ENCODE data around the gene KIAA1210.
"Not testable (repeated sequence)": the region's sequence is repeated elsewhere in the genome, so short reads cannot be mapped to it uniquely, and the experiment has no call there.

The KIAA1210 gene

DNA sequence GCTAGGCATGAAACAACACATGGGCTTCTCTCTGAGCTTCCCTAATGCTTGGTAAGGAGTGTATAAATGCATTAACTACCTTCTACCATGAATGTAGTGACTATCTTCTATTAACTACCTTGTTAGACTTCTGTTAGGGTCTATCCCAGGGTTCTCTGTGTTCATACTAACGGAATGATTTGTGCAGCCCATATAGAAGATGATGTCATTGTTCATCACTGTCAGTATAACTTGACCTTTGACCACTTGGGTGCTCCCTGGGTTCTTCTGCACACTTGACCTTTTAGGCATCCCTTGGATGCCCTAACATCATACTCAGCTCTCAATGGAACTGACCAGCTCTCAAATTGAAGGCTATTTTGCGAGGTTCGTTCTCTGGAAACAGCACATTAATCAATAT lies 85.6 kb downstream of the KIAA1210 start:
- TF ChIP-seq, protein P1, sequence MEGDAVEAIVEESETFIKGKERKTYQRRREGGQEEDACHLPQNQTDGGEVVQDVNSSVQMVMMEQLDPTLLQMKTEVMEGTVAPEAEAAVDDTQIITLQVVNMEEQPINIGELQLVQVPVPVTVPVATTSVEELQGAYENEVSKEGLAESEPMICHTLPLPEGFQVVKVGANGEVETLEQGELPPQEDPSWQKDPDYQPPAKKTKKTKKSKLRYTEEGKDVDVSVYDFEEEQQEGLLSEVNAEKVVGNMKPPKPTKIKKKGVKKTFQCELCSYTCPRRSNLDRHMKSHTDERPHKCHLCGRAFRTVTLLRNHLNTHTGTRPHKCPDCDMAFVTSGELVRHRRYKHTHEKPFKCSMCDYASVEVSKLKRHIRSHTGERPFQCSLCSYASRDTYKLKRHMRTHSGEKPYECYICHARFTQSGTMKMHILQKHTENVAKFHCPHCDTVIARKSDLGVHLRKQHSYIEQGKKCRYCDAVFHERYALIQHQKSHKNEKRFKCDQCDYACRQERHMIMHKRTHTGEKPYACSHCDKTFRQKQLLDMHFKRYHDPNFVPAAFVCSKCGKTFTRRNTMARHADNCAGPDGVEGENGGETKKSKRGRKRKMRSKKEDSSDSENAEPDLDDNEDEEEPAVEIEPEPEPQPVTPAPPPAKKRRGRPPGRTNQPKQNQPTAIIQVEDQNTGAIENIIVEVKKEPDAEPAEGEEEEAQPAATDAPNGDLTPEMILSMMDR (IDR thresholded peaks at IDR 0.05; ENCODE audit: low read depth, low read length, missing control alignments): no peak

DNA sequence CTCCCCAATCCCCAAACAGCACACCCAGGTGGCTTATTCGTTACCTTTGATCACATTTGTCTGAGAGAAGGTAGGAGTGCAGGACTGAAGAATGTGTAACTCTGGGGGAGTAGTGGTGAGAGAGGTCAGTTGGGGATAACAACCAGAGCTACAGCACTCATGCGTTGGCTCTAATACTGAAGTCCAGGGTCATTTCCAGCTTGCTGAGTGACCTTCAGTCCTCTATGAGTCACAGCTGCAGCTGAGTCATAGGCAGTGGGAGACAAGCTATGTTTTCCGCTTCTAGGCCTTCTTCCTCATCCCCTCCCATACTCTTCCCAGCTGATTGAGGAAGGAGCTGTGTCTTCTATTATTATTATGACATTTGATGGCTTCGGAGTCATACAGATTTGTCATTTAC lies 86.4 kb downstream of the KIAA1210 start:
- DNase-seq (ENCODE audit: low read depth): no peak
- TF ChIP-seq, protein P1 (IDR thresholded peaks at IDR 0.05; ENCODE audit: low read depth, low read length, missing control alignments): no peak
- H3K4me3 ChIP-seq (ENCODE audit: low read depth, low read length): no peak overlapping the region

More for the DNA sequence above, 85.6 kb downstream of the KIAA1210 start:
- DNase-seq (ENCODE audit: low read depth): no peak
- no peak overlapping the region for H3K4me3 ChIP-seq (ENCODE audit: low read depth, low read length)

DNA sequence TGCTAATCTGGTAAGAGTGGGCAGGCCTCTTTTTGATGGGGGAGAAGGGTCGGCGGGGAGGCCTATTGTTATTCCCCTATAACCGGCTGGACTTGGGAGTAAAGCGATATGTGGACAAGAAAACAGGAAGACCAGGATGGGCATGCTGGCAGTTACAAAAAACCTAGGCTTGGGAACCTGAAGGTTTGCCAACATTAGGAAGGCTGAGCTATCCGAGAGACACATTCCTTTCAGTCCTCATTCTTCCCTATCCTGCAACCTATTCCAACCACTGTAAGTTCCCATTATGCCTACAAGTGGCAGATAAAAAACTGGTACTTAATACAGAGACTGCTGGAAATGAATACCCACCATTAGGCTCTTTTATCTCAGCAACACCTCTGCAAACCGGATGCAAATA lies 87.2 kb downstream of the KIAA1210 start:
- no peak for DNase-seq (ENCODE audit: low read depth)
- TF ChIP-seq, protein P1 (IDR thresholded peaks at IDR 0.05; ENCODE audit: low read depth, low read length, missing control alignments): no peak
- no peak overlapping the region for H3K4me3 ChIP-seq (ENCODE audit: low read depth, low read length)

DNA sequence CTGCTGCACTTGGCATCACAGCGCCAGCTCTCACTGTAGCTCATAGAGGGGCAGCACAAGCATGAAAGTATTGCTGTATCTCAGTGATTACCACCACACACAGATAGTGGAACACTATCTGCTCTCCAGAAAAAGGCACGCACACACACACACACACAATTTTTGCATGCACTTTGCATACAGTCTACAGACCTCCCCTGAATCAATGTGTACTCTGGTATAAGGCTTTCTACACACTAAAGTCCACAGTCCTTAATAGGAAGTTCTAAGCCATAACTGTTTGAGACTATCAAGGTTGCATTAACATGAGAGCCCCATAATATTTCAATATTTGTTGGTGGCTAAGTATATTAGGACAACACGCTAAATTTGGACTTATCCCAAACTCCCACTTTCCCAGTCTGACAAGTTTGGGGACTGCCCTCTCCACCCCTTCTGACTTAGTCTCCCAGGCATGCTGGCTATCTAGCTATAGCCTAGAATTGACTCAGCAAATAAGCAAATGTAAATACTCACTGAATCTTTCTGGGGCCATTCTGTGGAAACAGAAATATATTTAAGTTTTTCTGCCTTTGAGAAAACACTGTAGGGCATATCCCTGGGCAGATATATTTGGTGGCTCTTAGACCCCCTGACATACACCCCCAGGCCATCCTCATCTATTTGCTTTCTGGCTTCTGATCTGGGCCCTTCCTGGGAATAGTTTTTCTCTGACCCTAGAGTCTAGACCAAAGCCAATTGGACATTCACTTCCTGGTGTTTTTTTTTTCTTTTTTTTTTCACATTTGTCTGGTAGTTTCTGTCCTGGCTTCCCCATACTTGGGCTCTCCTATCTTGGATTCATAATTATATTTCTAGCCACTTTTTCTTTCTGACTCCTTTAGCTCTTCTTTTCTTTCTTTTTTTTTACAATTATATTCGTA lies 91.2 kb downstream of the KIAA1210 start:
- no peak overlapping the region for H3K4me3 ChIP-seq (ENCODE audit: low read depth, low read length)
- no peak for DNase-seq (ENCODE audit: low read depth)
- TF ChIP-seq, protein P1 (IDR thresholded peaks at IDR 0.05; ENCODE audit: low read depth, low read length, missing control alignments): no peak

DNA sequence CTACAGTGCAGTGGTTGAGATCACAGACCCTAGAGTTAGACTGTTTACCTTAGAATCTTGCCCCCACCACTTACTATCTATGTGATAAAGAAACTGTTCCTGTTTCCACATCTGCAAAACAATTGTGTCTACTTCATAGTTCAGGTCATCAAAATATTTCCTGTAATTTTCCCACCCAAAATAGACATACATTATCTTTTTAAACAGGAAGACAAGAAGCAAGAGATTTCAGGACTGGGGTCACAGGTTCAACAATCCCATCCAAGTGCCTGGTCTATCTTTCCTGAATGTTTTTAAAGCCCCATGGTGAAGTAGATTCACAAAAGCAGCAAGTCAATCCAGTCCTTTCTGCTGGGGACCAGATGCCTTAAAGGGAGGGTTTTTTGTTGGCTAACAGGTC lies 96.6 kb downstream of the KIAA1210 start:
- TF ChIP-seq, protein P1 (IDR thresholded peaks at IDR 0.05; ENCODE audit: low read depth, low read length, missing control alignments): no peak
- H3K4me3 ChIP-seq (ENCODE audit: low read depth, low read length): no peak overlapping the region
- DNase-seq (ENCODE audit: low read depth): no peak

DNA sequence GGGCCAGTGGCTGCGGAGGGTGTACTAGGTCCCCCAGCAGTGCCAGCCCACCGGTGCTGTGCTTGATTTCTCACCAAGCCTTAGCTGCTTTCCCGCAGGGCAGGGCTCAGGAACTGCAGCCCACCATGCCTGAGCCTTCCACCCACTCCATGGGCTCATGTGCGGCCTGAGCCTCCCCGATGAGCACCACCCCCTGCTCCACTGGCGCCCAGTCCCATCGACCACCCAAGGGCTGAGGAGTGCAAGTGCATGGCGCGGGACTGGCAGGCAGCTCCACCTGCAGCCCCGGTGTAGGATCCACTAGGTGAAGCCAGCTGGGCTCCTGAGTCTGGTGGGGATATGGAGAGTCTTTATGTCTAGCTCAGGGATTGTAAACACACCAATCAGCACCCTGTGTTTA lies 98.0 kb downstream of the KIAA1210 start:
- DNase-seq (ENCODE audit: low read depth); H3K4me3 ChIP-seq (ENCODE audit: low read depth, low read length): not testable (repeated sequence)

DNA sequence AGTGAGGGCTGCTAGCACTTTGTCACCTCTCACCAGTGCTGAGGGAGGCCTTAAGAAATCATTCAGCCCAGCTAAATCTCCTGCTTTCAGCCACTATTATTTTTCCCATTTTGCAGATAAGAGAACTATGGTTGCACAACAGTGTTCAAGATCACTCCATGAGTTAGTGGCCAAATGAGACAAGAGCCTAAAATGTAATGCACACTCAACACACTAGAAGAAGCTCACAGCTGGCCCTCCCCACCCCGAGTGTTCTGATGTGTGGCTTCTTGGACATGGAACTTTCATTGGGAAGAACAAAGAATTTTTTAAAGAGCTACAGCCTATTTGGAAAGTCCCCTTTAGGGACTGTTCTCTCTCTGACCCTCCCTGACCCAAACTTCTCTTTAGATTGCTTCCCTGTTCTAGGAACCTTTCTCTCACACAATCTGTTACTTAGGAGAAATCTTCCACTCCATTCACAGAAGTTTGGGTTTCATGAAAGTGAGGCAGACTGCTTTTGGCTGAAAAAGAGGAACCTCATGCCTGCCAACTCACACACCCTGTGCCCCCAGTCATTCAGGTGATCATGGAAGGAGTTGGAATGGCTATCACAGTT lies 98.8 kb downstream of the KIAA1210 start:
- no peak overlapping the region for H3K4me3 ChIP-seq (ENCODE audit: low read depth, low read length)
- DNase-seq (ENCODE audit: low read depth): no peak
- TF ChIP-seq, protein P1 (IDR thresholded peaks at IDR 0.05; ENCODE audit: low read depth, low read length, missing control alignments): no peak
